SIG-M5 treated with dmso at 0.1 percent for 504 hours (cell line): ENCODE measurements around the gene EPHA2.
A peak's percentile ranks its signal among the peaks of the same experiment; 100 is the strongest.
"Not testable (repeated sequence)": the region's sequence is repeated elsewhere in the genome, so short reads cannot be mapped to it uniquely, and the experiment has no call there.

Source experiments
- DNase-seq: peaks from one replicate; lab custom pipeline; 2025; ENCODE audit not compliant: unreplicated experiment; lab: John Stamatoyannopoulos, UW

EPHA2 gene

DNA sequence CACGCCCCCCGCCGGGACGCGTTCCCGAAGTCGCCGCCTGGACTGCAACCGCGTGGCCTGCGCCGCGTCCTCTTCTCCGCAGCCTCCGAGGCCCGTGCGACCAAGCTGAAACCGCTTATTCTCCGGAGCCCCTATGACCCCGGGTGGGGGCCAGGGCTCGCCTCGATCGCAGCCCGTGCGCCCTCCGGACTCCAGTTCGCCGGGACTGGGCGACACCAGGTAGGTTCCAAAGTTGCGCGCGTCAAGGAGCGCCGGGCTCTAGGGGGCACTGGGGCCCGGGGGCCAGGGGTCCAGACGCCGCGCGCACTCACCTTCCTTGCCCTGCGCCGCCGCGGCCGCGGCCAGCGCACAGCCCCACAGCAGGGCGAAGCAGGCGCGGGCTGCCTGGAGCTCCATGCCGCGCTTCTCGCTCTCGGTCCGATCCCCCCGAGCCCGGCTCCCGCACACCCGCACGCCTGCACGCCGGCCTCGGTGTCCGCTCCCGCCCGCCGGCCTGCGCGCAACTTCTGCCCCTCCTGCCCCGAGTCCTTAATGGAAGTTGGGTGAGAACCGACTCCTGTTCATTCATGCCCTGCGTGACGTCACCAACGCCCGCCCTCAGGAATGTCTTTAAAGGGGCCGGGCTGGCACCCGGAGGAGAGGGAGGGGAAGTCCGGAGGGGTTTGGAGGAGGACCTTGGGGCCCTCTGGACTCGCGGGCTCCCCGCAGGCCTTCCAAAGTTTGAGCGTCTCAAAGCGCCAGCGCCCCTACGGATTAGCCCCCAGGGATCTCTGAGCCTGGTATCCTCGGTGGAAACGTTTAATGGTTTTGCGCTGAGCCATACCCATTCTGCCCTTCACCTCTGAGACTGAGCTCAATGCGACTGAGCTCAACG lies at the start of gene EPHA2:
Gene EPHA2 (minus strand): TSS at position 533 of the 874 bp plus-strand sequence. CDS start 137 bp downstream, at position 396.
- DNase-seq: no peak

- no peak for DNase-seq
Measured at GRCh38 chr1:16205334-16205671, 49.4 kb upstream of the EPHA2 start.

GRCh38 chr1:16204634-16205333 lies 48.9 kb upstream of the EPHA2 start:
- DNase-seq: no peak

DNA sequence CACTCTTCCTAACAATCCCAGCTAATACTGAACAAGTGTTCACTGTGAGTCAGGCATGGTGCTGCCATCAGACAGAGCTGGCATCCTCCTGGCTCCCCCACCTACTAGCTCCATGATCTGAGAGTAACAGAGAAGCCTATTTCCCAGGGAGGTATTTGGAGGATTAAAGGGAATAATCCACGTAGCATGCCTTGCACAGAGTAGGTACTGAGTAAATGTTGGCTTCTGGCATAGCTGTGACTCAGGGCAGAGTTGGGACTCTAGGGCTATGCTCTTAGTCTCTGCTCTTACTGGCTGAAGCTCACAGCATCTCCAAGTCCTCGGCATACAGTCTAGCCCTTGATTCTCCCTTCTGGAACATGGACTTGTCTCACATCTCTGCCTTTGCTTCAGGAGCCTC lies 48.3 kb upstream of the EPHA2 start:
- DNase-seq: no peak

GRCh38 chr1:16203550-16203949 lies 47.7 kb upstream of the EPHA2 start:
- DNase-seq: no peak

DNA sequence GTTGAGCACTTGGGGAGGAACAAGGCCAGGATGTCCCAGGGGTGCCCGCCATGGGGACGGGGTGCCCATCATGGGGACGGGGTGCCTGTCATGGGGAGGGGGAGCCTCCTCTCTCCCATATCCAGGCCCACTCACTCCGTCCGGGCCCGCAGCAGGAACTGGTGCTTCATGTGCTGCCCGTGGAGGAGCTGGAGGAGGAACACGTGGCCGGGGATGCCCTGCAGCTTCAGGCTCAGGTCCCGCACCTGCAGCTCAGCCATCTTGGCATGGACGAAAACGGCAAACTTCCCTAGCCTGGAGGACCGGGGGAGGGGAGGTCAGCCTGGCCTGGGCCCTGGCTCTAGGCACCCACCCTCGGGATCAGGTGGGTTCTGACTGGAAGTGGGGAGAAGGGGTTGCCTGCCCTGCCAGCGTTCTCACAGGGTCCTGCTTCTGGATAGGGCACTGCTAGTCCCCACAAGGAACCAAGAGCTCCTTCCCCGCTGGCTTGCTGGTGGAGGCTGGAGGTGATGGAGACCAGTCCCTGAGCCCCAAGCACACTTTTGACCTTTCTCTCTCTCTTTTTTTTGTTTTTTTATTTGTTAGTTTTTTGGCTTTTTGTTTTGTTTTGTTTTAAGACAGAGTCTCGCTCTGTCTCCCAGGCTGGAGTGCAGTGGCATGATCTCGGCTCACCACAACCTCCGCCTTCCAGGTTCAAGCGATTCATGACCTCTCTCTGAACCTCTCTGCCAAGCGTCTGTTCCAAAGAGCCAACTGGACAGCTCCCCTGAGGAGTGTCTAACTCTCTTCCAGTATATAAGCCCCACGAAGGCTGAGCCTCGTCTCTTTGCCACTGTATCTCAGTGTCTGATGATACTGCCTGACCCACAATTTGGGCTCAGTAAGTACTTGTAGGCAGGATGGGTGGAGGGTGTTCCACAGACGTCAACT lies 46.7 kb upstream of the EPHA2 start:
- no peak for DNase-seq

DNA sequence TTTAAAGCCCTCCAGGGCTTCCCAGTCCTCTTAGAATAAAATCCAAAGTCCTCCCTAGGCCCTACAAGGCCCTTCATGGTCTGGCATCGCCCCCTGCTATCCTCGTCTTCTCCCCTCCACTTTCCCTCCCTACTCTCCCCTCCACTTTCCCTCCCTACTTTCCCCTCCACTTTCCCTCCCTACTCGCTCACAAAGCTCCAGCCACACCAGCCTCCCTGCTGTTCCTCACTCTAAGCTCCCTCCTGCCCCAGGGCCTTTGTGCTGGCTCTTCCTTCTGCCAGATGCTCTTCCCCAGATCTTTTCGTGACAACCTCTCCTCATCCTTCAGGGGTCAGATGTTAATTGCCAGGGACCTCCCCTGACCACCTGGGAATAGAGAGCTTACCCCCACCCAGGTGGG lies 43.8 kb upstream of the EPHA2 start:
- DNase-seq: no peak

GRCh38 chr1:16199157-16199501 lies 43.3 kb upstream of the EPHA2 start:
- no peak for DNase-seq

DNA sequence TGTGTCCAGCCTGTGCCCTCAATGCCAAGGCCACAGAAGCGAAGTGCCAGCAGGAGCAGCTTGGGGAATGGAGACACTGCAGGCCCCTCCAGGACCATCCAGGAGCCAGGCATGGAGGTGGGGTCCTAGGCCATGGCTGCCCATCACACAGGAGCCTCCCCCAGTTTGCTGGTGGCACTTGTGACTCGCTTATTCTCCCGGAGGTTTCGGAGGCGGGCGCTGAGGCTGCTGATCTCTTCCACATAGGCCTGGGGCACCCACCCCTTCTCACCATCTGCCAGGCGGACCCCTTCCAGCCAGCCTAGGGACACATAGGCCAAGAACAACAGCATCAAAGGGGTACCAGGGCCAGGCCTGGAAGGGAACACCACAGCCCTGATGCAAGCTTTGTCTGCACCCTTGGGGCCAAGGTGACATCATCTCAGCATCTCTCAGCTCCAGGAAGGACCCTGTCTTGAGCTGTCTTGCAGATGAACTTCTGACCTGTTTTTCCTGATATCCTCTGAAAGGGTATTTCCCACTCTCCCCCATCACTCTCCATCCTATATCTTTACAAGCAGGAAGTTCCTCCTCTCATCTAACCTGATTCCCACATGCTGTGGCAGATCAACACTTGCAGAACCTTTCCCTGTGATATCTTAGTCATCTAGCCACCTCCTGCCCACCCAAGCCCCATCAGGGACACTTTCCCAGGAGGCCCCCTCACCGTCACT lies 42.7 kb upstream of the EPHA2 start:
- no peak for DNase-seq

GRCh38 chr1:16196874-16197273 lies 41.0 kb upstream of the EPHA2 start:
- DNase-seq: no peak

DNA sequence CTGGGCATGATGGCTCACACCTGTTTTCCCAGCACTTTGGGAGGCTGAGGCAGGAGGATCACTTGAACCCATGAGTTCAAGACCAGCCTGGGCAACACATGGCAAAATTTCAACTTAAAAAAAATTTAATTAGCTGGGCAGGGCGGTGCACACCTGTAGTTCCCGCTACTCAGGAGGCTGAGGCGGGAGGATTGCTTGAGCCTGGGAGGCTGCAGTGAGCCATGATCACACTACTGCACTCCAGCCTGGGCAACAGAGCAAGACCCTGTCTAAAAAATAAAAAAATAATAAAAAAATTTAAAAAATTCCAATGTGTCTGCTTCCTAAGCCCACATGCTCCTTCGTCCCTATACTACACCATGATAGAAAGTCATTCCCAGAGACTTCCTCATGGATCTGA lies 40.3 kb upstream of the EPHA2 start:
- not testable (repeated sequence) for DNase-seq

DNA sequence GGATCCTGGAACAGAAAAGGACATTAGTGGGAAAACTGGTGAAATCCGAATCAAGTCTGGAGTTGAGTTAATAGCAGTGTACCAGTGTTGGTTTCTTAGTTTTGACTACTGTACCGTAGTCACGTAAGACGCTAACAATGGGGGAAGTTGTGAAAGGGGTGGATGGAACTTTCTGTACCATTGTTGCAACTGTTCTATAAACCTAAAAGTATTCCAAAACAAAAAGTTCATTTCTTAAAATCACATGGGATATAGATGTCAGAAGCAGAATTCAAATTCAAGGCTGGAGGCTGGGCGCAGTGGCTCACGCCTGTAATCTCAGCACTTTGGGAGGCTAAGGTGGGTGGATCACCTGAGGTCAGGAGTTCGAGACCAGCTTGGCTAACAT lies 39.6 kb upstream of the EPHA2 start:
- no peak for DNase-seq

DNA sequence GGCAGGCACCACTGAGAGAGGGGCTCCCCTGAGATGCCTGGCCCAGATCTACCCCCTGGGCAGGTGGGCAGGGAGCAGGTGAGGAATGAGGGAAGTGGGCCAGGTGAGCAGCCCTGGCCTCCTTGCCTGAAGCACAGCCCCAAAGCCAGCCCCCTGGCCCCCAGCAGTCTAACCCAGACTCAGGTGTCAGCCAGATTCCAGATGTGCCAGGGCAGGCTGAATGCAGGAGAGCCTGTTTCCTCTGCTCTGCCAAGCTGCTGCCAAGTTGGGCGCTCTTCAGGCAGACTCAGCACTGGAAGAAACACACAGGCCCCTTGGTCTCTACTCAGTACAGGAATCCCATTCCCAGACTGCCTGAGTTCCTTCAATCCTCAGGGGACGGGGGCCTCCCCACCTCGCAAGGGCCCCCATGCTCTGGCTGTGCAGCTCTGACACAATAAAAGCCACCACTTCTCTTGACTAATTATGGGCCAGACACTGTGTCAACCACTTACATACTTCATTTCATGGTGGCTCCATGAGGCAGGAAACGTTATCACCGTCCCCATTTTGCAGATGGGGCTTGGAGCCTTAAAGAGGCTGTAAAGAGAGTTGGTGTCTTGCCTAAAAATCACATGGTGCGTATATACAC lies 36.2 kb upstream of the EPHA2 start:
- DNase-seq: no peak

GRCh38 chr1:16191309-16191708 lies 35.4 kb upstream of the EPHA2 start:
- no peak for DNase-seq

DNA sequence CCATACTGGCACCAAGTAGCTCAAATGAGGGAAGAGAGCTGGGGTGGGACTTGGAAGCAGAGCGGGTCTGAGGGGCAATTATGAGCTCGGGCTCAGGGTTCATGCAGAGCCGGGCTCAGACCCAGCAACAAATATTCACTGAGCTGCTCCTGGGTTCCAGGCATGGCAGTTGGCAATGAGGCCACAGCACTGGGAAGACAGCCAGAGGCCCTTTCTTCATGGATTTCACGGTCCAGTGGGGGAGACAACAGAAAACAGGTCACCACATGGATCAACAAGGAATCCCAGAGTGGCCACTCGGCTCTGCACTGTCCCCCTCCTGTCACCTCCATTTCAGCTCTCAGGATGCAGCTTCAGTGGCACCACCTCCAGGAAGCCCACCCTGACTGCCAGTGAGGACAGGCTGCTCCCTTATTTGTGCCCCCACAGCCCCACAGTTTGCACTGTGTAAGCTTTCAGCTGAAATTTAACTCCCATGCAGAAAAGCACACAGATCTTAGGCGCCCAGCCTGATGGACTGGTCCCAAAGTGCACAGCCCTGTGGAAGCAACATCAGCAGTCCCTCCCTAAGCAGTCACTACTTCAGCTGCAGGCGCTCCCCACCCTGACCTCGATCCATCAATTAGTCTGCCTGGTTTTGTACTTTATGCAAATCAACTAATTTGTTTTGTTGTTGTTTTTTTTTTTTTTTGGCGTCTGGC lies 34.2 kb upstream of the EPHA2 start:
- DNase-seq: no peak

DNA sequence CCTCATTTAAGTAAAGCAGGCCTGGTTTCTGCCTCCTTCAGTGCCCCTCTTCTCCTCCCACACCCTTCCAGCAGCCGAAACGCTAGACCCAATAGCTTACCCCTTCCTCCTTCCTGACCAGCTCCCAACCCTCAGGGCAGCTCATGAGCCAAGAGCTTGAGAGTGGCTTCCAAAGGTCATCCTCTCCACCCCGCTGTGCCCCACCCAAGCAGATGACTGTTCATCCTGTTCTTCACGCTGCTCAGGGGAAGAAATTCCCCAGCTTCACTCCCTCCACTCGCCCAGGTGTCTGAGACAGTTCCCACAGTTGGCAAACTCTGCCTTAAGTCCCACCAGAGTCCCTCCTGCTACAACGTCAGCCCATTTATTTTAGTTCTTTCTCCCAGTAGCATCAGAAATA lies 33.1 kb upstream of the EPHA2 start:
- DNase-seq: no peak

GRCh38 chr1:16187748-16188401 lies 32.0 kb upstream of the EPHA2 start:
- peak; percentile 52 for DNase-seq

- no peak for DNase-seq
Measured at GRCh38 chr1:16186655-16187235, 30.9 kb upstream of the EPHA2 start.
